Activated T-cell treated with anti-CD3 and anti-CD28 coated beads, Interleukin-2, amount 50 U/mL, for 1 hour (primary cell): ENCODE data around the gene GPR107.
A peak's percentile ranks its signal among the peaks of the same experiment; 100 is the strongest.

Experiments used
- DNase-seq: peaks from one replicate; pipeline ENCODE4 v3.0.0-alpha.2; 2020

The GPR107 gene

DNA sequence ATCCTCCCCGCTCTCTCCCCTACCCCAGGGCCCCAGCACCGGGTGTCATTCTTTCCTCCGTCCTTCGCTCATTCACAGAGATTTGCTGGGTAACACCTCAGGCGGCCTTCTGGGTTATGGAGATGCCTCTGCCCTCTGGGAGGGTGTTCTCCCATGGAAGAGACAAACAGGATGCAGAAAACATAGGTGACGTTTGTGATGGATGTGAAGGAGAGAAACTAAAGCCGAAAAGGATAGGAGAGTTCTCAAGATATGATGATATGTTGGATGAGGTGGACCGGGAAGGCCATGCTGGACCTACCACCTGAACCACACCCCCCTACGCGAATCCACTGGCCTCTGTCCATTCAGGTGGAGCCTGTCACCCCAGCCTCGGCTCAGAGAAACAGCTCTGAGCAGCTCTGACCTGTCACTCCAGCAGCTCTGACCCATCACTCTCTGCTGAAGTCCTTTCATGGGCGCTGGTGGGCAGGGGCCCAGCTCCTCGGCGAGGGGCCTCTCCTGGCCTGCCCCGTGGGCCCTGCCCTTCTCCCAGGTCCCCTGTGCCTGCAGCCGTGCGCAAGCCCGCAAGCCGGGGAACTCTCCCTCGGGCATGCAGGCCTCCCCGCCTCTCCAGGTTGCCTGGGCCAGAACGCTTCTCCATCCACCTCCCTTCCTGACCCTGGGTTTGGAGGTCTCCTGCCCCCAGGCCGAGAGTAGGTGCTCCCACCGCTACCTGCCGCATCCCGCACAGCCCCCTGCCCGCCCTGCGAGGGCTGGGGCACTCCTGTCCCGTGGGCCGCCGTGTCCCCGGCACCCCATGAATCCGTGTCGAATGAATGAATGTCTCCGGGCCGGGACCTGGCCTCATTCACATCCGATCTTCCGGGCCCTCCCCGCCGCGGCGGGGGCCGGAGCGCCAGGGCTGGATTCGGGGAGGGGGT lies 117.8 kb downstream of the GPR107 start:
- no peak for DNase-seq

DNA sequence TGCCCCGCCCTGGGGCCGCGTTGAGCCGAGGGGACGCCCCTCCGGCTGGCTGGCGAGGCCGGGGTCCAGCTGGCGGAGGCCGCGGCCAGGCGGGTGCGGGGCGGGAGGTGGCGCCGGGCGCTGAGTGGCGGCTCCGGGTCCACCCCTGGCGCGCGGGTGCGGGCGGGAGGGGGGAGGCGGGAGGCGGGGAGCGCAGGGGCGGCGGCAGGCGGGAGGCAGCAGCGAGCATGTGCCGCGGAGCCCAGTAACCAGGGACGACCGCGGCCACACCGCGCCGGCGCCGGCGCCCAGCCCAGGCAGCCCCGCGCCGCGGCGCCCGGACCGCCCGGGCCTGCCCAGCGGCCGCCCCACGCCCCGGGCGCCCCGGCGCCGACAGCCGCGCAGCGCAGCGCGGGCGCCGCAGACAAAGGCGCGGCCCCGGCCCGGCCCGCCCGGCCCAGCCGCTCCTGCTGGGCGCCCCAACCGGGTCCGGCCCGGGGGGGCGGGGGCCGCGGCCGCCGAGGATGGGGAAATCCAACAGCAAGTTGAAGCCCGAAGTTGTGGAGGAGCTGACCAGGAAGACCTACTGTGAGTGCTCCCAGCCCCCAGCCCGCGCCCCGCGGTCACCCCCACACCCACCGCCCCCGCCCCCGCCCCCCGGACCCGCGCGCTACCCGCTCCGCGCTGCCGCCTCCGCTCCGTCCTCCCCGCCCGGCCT lies 118.6 kb downstream of the GPR107 start, which contains the start of gene NCS1:
TSS of gene NCS1 (plus strand) at position 244 of the 697 bp plus-strand sequence. CDS start at position 504, 260 bp downstream.
- DNase-seq, result peak; percentile 61

DNA sequence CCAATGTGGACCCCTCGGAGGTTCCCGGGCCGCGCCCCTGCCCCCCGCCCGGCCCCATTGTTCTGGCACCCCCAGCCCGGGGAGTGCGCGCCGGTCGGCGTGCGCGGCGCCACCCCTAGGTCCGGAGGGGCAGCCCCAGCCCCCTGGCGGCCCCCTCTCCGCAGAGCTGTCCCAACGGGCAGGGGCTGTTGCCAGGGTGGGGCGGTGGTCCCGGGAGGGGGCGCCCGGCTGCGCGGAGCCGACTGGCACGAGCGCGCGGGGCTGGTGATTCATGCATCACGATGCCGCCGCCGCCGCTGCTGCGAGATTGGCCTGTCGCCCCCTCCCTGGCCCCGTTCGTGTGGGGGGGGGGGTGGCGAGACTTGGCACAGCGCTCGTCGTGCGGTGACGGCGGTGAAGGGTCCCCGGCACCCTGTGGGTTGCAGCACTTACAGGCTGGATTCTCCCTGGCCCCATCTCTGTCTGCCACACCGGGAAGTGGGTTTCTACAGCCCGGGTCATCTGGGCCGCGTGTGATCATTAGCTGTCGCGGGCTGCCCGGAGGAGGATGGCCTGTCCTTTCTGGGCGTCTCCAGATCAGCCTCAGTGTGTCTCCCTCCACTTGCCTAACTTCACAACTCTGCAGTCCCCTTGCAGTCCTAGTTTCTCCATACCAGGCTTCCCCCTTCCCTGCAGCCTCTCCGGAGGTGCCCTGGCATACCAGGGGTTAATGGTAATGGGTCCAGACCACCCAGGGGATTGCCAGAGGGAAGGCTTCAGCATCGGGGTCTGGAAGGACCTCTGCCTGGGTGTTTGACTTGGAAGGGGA lies 119.4 kb downstream of the GPR107 start:
- DNase-seq, result peak; percentile 63

DNA sequence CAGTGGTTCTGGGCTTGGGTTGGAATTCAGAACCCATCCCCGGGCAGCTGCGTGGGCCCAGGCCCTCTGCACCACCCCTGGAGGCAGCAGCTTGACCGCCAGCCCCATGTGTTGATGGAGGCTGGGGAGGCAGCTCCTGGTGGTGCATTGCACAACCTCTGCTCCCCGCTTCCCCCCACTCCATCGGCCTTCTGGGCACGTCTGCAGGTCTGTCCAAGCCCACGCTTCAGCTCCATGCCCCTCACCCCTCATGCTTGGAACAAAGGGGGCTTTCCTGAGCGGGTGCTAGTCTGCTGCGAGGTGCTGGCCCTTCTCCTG lies 119.9 kb downstream of the GPR107 start:
- no peak for DNase-seq

DNA sequence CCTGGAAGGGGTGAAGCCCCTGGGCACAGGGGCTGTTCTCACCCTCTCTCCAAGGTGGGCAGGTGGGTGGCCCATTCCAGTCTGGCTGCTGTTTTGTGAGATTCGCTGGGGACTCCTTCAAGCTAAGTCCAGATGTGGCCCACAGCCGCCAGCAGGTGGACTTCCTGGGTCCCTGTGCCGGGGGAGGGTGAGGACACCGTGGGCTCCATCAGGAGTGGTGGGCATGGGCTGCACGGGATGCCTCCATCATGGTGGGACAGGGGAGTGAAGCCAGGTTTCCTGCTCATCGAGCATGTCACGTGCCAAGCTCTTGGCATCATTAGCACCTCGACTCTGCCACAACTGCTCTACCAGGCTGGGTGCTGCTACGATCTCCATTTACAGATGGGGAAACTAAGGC lies 120.3 kb downstream of the GPR107 start:
- DNase-seq, result no peak

DNA sequence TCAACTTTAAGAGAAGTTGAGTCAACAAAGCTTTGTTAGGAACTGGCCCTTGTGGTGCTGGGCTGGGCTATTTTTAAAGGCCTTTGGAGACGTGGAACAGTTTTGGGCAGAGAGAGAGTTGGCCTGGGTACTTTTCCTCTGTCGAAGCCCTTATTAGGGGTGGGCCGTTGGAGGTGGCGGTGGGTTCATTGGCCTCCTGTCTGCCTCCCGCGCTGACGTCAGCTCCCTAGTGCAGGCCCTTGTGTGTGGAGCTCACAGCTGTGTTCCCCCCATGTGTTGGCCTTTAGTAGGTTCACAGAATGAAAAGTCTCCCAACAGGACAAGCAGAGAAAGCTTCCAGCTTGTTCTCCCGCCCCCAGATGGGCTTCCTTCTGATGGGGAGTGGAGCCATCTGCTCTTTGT lies 121.2 kb downstream of the GPR107 start:
- DNase-seq, result no peak

DNA sequence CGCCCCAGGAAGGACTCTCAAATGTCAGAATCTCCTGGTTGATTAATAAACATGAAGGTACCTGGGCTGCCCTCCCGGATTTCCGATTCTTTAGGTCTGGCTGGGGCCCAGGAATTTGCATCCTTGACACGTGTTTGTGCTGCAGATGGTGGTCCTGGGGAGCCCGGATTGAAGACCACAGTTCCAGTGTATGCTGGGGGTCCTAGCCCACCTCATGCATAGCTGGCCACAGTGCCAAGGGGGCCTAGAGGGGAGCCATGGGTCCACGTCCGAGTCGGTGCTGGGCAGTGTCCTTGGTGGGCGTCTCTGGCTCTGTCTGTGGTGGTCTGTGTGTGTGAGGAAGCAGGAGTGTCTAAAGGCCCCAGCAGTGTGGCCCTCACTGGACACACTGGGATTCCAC lies 121.6 kb downstream of the GPR107 start:
- DNase-seq, result no peak

DNA sequence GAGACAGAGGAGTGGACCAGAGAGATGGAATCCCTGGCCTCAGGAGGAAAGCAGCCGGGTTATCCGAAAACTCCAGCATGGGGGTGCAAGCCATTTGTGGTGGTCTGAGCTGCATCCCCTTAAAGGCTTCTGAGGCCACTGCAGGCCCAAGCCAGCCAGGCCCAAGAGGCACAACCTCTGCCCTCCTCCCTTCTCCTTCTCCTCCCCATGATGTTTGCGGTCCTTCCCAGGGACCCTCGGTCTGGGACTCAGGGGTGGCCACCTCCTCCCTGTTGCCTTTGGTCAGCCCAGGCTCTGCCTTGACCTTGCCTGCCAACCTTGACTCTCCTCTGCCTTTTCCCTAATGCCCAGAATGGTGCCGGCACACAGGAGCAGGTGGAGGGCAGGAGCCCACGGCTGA lies 123.1 kb downstream of the GPR107 start:
- no peak for DNase-seq

DNA sequence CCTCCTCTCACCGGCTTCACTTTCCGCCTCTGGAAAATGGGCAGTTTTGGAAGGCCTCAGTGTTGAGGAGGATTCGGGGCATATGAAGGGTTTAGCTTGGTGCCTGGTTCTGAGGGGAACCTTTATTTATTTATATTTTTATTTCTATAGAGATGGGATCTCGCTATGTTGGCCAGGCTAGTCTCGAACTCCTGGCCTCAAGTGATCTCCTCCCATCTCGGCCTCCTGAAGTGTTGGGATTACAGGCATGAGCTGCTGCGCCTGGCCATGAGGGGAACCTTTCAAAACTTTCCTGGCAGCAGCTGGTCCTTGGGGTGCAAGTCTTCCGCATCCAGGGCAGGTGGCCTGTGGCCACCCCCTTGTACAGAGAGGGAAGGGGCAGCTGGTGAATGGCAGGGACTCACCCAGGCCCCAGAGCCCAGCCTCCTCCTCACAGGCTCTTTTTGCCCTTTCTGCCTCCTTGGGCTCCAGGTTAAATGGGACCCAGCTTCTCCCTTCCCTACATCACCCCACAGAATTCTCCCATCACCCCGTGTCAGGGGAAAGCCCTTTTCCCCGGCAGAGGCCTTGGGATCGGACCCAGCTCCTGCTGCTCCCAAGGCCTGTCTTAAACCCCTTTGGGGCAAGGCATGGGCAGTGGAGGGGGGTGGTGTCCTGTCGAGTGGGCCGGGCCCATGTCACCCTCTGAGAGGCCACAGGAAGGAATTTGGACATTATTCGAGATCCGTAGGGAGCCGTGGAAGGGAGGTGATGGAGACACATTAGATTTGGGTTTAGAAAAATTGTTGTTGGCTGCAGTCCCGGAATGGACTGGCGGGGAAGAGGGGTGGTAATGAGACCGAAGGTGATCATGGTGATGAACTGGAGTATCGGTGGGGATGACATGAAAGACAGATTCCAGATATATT lies 124.4 kb downstream of the GPR107 start:
- DNase-seq, result no peak

DNA sequence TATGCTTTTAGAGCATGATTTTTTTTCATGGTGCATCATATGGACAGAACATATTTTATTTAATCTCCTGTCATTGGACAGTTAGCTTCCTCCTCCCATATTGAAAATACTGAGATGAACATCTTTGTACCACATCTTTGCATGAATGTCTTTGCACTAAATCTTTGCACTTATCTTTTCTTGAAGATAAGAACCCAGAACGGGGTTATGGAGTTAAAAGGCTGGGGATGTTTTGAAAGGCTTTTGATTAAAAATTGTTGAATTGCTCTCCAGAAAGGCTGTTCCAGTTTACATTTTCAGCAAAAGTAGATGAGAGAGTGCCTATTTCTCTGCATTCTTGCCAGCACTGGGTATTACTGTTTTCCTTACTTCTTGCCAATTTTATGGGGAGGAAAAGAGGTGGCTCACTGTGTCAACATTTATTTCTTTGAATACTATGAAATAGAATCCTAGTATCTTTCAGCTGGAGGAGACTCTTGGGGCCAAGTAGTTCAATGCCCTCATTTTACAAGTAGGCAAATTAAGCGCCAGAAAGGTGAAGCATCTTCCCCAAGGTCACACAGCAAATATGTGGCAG lies 125.7 kb downstream of the GPR107 start:
- no peak for DNase-seq

DNA sequence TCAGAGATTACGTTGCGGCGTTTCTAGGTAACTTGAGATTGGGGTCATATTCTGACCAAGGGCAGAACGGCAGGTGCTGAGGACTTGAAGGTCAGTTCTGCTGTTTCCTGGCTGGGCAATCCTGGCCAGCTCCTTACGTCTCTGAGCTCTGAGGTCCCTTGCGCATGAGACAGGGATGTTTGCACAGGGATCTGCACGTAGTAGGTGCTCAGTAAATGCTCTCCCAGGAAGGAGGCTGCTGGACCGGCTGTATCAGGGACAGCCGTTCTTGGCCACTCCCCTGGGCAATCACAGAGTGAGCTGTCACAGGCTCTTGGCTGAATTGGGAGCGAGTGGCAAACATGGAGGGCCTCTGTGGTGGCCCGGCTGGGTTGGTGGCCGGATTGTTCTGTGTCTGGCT lies 126.8 kb downstream of the GPR107 start:
- no peak for DNase-seq

DNA sequence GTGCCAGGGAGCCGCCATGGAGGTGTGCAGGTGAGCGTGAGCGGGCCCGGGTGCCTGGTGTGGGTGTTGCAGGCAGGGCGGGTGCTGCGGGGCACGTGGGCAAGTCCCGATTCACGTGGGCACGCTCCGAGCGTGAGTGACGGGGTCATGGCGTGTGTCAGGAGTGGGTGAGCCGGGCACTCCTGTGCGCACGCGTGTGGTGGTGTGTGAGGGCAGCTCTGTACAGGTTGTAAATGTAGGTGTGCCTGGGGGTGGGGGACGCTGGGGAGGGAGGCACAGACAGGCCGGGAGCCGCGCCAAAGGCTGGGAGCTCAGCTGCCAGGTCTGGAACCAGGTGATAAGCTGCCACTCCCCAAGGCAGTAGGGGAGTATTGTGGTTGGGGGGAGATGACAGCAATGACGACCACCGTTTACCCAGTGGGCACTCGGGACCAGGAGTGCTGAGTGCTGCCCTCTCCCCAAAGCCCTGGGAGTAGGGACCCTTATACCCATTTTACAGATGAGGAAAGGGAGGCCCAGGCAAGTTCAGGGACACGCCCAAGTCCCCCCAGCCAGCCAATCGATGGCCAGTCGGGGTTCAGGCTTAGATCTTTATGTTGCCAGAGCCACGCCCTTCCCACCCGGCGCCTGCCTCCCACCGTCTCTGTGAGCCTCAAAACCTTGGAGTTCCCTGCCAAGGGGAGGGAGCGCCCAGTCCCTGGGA lies 128.1 kb downstream of the GPR107 start:
- no peak for DNase-seq

DNA sequence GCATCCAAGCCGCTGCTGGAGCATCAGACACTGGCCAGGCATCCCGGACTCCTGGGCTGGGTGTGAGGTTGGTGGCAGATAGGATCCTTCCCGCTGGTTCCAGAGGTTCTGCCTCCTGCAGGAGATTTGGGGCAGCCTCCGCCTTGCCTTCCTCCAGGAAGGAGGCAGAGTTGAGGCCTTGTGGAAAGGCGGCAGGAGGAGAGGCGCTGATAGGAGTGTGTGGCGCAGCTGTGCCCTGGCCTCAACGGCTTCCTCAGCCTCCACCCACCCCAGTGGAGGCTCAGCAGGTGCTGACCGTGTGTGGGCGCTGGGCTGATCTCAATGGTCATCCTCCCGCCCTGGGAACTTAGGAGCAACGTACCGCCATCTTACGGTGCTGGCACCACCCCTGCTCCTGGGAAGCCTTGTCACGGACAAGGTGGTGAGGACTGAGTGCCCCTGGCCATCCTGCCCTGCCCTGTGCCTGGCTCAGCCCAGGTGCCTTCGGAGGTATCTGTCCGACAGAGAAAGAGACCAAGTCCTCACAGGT lies 128.7 kb downstream of the GPR107 start:
- no peak for DNase-seq

DNA sequence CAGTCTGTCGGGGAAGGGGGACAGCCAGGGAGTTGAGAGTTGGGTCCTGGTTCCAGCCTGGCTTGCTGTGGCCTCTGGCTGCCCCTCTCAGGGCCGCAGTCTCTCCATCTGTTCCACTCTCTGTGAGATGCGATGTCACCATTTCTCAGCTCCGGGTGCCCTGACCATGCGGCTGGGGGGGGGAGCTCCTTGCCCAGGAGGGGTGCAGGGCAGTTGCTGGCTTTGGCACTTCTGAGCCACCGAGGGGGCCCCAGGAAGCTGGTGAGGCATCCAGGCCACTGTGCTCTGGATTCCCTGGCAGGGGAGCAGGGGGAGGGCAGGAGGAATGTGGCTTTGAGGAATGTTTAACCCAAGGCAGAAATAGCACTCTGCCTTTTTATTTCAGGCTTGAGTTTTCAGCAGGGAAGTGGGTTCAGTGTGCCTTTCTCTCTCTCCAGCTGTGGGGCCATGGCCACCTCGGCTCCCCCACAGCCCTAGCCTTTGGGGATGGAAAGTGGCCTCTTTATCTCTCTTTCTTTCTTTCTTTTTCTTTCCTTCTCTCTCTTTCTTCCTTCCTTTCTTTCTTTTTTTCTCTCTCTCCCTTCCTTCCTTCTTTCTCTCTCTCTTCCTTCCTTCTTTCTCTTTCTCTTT lies 129.5 kb downstream of the GPR107 start:
- no peak for DNase-seq

DNA sequence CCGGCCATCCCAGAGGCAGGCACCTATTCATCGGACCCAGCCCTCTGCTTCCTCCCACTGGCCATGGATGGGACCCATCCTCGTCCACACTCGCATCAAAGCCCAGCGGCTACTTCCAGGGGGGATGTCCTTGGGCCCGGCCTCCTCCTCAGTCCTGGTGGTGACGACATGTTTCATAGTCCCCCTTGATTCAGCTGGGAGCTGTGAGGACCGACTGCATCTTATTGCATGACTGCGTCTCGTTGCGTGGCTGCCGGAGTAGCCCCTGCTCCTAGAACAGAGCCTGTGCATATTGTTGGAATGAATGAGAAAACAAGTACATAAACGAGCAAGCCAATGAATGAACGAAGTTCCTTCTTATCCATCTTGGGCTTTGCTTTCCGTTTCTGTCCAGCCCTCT lies 131.3 kb downstream of the GPR107 start:
- no peak for DNase-seq

DNA sequence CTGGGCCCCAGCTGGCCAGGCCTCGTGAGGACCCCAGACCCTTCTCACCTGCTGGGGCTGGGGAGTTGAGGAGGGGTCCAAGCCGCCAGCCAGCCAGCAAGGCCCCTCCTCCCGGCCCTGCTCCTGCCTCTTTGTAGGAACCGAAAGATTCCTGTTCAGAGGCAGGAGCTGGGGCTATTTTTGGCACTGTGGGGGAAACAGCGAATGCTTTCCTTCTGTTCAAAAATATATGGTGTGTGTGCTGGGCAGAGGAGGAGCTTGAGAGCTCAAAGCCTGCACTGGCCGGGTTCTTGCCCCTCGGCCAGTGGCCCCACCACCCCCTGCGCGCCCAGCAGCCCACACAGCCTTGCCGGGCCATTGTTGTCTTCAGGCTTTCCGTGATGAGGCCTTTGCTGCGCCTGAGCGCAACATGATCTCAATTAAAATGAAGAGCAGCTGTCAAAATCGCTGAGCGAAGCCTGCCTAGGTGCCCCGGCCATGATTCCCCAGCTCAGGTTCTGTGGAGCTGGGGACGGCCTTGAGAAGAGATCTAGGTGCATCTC lies 131.9 kb downstream of the GPR107 start:
- no peak for DNase-seq

DNA sequence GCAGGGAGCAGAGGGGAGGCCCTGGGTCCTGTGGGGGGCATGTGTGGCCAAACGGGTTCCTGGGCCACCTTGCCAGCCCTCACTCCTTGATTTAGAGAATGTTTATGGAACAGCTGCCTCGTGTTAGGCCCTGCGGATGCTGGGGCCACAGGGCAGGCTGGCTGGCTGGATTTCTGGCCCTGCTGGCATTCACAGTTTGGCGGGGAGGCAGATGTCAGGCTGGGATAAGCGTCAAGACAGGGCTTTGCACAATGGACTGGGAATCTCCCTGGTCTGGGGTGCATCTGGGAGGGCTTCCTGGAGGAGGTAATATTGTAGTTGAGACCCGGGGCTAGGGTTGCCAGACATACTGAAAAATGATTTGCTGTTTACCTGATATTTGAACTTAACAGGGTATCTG lies 132.3 kb downstream of the GPR107 start:
- DNase-seq, result no peak

DNA sequence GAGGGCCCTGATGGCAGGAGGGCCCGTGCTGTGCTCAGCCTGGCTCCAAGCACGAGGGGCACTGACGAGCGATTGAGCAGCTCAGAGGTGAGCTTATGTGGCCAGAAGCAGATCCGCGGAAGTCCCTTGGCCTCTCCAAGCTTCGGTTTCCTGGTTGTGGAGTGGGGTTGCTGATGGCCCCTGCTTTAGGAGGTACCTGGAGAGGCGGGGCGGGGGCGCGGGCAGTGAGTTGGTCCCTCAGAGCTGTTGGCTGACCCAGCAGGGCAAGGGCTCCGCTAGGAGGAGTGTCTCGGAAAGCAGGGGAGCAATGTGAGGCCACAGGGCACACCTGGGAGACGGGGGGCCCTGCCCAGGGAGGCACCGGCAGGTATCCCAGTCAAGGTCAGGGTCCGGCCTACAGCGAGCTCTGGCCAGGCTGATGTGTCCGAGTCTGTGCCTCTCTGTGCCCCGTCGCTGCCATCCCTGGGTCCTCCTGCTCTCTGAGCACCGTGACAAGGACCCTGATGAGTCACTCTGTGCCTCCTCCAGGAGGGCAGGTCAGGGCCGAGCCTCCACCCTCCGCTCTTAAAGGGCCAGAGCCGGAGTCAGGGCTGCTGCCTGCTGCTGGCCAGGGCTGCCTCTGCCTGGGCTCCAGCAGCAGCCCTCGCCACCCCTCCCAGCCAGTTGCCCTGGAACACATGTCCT lies 133.3 kb downstream of the GPR107 start:
- no peak for DNase-seq

DNA sequence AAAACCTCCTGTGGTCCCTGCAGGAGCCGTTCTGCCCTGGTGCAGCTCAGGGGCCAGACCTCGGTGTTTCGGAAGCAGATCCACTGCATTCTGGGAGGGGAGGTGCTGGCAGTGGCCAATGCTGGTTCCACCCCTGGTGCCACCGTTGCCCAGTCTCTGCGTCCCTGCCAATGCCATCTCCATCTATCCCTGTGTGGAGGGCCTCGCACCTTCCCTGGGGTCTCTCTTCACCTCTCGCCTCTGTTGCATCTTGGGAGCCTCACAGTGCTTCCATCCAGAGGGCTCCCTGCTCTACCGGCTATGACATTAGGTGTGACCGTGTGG lies 133.8 kb downstream of the GPR107 start:
- DNase-seq, result no peak
